OCI-LY7 (cell line): ENCODE data around the gene SPG11. TPM values are rescaled to one million over a fixed set of nuclear protein-coding genes. Genes with fewer than 3 reads are reported as not detected.

Experiments
- BruUV-seq: library from RNA; stranded (reverse); fragments of 400-500 nt; replicated peaks from 2 replicates; lab custom pipeline; 2021; lab: Mats Ljungman, UMichigan
- CTCF ChIA-PET: fragments of 300-600 bp; sonication (Branson Sonifier 250); formaldehyde crosslinking; loops from one replicate; lab custom pipeline; 2022; ENCODE audit warnings: antibody characterized with exemption; ENCODE audit not compliant: unreplicated experiment; lab: Charles Lee
- POLR2A ChIA-PET: fragments of 300-600 bp; sonication (Branson Sonifier 250); formaldehyde crosslinking; loops from one replicate; lab custom pipeline; 2022; ENCODE audit warnings: antibody characterized with exemption; lab: Charles Lee
- DNase-seq: peaks from one replicate; pipeline ENCODE4 v3.0.0-alpha.2; 2015; ENCODE audit warnings: low spot score
- H2AFZ ChIP-seq: fragments of 200-600 bp; sonication (generic), shearing (Covaris generic); 2 replicates; pipeline ENCODE4 v1.6.1; 2014; ENCODE audit warnings: mild to moderate bottlenecking, antibody characterized with exemption, low read length, moderate library complexity
- H3K27ac ChIP-seq: fragments of 200-600 bp; sonication (generic); 2 replicates; pipeline ENCODE4 v1.5.1; 2014; ENCODE audit warnings: mixed run types, low read depth, mild to moderate bottlenecking, moderate library complexity, low read length, inconsistent platforms; ENCODE audit not compliant: poor library complexity, severe bottlenecking
- H3K36me3 ChIP-seq: fragments of 200-600 bp; sonication (generic); 2 replicates; pipeline ENCODE4 v1.6.1; 2014; ENCODE audit warnings: mild to moderate bottlenecking, antibody characterized with exemption, low read length, moderate library complexity, mixed read lengths; ENCODE audit not compliant: insufficient read depth
- H3K4me1 ChIP-seq: fragments of 200-600 bp; sonication (generic); 2 replicates; pipeline ENCODE4 v1.5.1; 2014; ENCODE audit warnings: mild to moderate bottlenecking, low read length; ENCODE audit not compliant: insufficient read depth, poor library complexity, severe bottlenecking
- H3K4me2 ChIP-seq: fragments of 200-600 bp; sonication (generic); 2 replicates; pipeline ENCODE4 v1.6.1; 2014; ENCODE audit warnings: mild to moderate bottlenecking, low read length
- H3K4me3 ChIP-seq: fragments of 200-600 bp; sonication (generic); 2 replicates; pipeline ENCODE4 v1.5.1; 2014; ENCODE audit warnings: mild to moderate bottlenecking, low read depth, low read length; ENCODE audit not compliant: poor library complexity, severe bottlenecking
- H3K79me2 ChIP-seq: fragments of 200-600 bp; sonication (generic); 2 replicates; pipeline ENCODE4 v1.6.1; 2016; ENCODE audit warnings: low read depth, mild to moderate bottlenecking, low read length, moderate library complexity, mixed read lengths; ENCODE audit not compliant: insufficient read depth
- H3K9me2 ChIP-seq: fragments of 200-600 bp; sonication (generic); 2 replicates; pipeline ENCODE4 v1.6.1; 2016; ENCODE audit warnings: mild to moderate bottlenecking, low read length, mixed read lengths; ENCODE audit not compliant: insufficient read depth
- H3K9me3 ChIP-seq: fragments of 200-600 bp; sonication (generic); 2 replicates; pipeline ENCODE4 v1.6.1; 2014; ENCODE audit warnings: mild to moderate bottlenecking, mixed run types, low read length, mixed read lengths
- H4K20me1 ChIP-seq: fragments of 200-600 bp; sonication (generic); 2 replicates; pipeline ENCODE4 v1.6.1; 2014; ENCODE audit warnings: mild to moderate bottlenecking, antibody characterized with exemption, low read length, moderate library complexity, mixed read lengths; ENCODE audit not compliant: insufficient read depth
- EZH2phosphoT487 ChIP-seq: fragments of 200-600 bp; sonication (generic); IDR thresholded peaks from 2 replicates; pipeline ENCODE4 v1.6.1; 2018; ENCODE audit warnings: low read depth, borderline replicate concordance, mild to moderate bottlenecking, mixed run types, antibody characterized with exemption, low read length, moderate library complexity, mixed read lengths
- intact Hi-C: fragments of 100-400 bp; cut with micrococcal nuclease; formaldehyde crosslinking; loops from one replicate; pipeline ENCODE4 v1.10.0; 2022; ENCODE audit not compliant: unreplicated experiment
- total RNA-seq, 2 experiments: library from RNA; depleted of rRNA in 1 of 2; stranded (reverse); fragments of >200 nt in 1 of 2; shearing (Covaris generic) in 1 of 2; gene quantifications; 2 replicates each; pipeline ENCODE4 v1.2.3, GENCODE V29; 2014 to 2022
- TF ChIP-seq, protein P1 (sequence below): fragments of 200-600 bp; sonication (generic); conservative IDR thresholded peaks from 2 replicates; pipeline ENCODE4 v1.5.1; 2014; ENCODE audit warnings: mild to moderate bottlenecking, antibody characterized with exemption, low read length, moderate library complexity, mixed read lengths

Gene SPG11
- total RNA-seq, 2 experiments from 2014 or later, result 69.1 to 92.8 TPM

DNA sequence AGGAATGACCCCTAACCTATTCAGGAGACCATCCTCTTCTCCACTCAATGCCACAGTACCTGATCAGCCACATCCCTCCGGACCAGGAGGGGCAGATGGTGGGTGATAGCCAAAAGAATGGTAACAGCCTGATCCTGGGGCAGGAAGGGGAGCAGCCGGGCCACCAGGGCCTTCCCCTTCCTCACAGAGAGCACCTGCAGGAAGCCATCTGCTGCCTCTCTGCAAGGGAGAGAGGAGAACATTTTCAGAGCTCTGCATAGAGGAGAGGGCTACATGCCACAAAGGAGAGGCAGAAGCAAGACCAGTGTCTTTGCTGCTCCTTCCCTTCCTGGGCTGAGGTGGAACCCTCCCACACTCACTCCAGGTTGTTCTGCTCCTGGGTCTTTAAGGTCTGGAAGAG lies 5.5 kb upstream of the SPG11 start:
- no peaks in the 10 kb centered on the region for H3K79me2 ChIP-seq
- no peak overlapping the region; the same call in 1 of the 2 replicates for H2AFZ ChIP-seq
- H3K27ac ChIP-seq, result peak overlapping the region; percentile 29
- H3K4me1 ChIP-seq, result peaks cover 71% of the 10 kb centered on the region
- H4K20me1 ChIP-seq, result no peaks in the 10 kb centered on the region
- H3K9me3 ChIP-seq, result no peaks in the 10 kb centered on the region
- DNase-seq, result peak; percentile 59
- H3K9me2 ChIP-seq, result no peaks in the 10 kb centered on the region
- TF ChIP-seq, protein P1, sequence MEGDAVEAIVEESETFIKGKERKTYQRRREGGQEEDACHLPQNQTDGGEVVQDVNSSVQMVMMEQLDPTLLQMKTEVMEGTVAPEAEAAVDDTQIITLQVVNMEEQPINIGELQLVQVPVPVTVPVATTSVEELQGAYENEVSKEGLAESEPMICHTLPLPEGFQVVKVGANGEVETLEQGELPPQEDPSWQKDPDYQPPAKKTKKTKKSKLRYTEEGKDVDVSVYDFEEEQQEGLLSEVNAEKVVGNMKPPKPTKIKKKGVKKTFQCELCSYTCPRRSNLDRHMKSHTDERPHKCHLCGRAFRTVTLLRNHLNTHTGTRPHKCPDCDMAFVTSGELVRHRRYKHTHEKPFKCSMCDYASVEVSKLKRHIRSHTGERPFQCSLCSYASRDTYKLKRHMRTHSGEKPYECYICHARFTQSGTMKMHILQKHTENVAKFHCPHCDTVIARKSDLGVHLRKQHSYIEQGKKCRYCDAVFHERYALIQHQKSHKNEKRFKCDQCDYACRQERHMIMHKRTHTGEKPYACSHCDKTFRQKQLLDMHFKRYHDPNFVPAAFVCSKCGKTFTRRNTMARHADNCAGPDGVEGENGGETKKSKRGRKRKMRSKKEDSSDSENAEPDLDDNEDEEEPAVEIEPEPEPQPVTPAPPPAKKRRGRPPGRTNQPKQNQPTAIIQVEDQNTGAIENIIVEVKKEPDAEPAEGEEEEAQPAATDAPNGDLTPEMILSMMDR, result no peak
- TF ChIP-seq EZH2phosphoT487, result no peak
- H3K36me3 ChIP-seq, result no peaks in the 10 kb centered on the region
- no TSS peak for BruUV-seq
- intact Hi-C loops, result no loop called here
- H3K4me2 ChIP-seq, result peak overlapping the region; percentile 36
- ChIA-PET CTCF (no interaction called here), POLR2A (interaction anchor here (0.7 to 1.6 kb wide), 4 partner anchors 12 to 67 kb away, joined by 3 to 6 read pairs (median 5); partner anchors contain the start of gene TRIM69)
- no peak overlapping the region for H3K4me3 ChIP-seq

DNA sequence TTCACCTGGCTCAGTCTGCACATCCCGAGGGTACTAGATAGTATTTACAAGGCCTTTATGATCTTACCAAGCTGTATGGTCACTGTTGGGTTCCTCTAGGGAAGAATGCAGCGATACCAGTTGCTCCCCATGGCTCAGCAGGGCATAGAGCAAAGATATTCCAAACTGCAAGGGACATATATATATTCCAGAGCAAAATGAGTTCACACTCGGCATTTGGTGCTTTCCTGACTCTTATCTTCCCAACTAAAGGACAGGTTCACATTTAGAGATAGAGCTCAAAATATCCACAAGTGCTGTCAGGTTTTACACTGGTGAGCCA lies 3.5 kb upstream of the SPG11 start:
- intact Hi-C loops, result no loop called here
- peak overlapping the region; percentile 37 for H3K4me3 ChIP-seq
- DNase-seq, result no peak
- H2AFZ ChIP-seq, result peak overlapping the region; percentile 94
- peak overlapping the region; percentile 59 for H3K4me2 ChIP-seq
- H3K27ac ChIP-seq, result peak overlapping the region; percentile 63
- H3K9me3 ChIP-seq, result no peaks in the 10 kb centered on the region
- peaks cover 74% of the 10 kb centered on the region for H3K4me1 ChIP-seq
- no peaks in the 10 kb centered on the region for H3K36me3 ChIP-seq
- peaks cover 8% of the 10 kb centered on the region for H3K79me2 ChIP-seq
- ChIA-PET CTCF (interaction anchor here (1.1 kb wide), 1 partner anchor 60 kb away, joined by 4 read pairs; no protein-coding TSS in a partner anchor), POLR2A (interaction anchor here (1.0 to 6.2 kb wide), 5 partner anchors 11 to 70 kb away, joined by 3 to 68 read pairs (median 6); partner anchors contain the start of genes B2M, PATL2 and TRIM69)
- no peaks in the 10 kb centered on the region for H3K9me2 ChIP-seq
- TF ChIP-seq, protein P1, result 0 out of 2 replicates have a peak, but pooled peaks have one; percentile 5
- no peak for TF ChIP-seq EZH2phosphoT487
- H4K20me1 ChIP-seq, result no peaks in the 10 kb centered on the region
- no TSS peak for BruUV-seq
